ENCODE results near the gene DIMT1.

The DIMT1 gene

DNA sequence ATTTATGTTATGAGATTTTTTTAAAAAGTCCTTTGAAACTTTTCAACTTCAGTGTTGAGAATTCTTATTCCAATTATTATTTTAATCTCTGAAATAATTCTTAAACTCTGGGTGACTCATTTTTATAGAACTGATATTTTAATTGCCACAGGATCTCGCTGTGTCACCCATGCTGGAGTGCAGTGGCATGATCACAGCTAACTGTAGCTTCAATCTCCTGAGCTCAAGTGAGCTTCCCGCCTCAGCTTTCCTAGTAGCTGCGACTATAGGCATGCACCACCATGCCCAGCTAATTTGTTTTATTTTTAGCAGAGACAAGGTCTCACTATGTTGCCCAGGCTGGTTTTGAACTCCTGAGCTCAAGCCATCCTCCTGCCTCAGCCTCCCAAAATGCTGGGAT, 41.0 kb downstream of the DIMT1 start:
- DNase-seq: no peak

DNA sequence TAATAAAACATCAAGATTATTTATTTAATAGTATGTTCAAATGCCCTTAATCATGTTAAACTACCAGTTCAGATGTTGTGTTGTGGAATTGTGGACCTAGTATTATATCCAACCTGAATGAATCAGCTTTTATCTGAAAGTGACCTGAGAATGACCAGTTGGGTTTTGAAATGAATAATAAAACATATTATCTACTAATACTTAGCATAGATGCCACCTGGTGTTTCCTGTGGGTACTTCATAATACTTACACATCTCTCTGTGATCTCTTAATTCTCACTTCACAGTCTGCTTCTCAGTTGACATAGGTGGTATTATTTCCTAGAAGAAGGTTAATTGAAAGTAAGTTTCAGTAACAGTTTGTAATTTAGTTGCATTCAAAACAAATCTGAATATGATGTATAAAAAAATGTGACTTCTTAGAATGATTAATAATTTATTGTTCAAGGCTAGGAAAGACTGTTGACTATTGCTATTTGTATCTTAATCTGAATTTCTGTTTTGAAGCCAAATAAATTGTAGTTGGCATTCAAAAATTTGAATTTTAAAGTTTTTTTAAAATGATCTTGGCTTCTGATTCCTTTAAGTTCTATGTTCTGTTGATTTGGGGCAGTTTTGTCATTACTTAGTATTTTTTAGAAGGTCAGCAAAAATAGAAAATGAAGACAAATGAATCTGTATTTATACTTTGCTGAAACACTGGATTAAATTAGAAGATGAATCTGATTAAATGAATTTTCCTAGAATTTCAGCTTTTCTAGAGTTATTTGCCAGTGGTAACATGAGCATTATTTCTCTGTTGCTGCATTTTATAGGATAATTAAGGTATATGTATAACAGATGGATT, 49.5 kb downstream of the DIMT1 start:
- DNase-seq: no peak

DNA sequence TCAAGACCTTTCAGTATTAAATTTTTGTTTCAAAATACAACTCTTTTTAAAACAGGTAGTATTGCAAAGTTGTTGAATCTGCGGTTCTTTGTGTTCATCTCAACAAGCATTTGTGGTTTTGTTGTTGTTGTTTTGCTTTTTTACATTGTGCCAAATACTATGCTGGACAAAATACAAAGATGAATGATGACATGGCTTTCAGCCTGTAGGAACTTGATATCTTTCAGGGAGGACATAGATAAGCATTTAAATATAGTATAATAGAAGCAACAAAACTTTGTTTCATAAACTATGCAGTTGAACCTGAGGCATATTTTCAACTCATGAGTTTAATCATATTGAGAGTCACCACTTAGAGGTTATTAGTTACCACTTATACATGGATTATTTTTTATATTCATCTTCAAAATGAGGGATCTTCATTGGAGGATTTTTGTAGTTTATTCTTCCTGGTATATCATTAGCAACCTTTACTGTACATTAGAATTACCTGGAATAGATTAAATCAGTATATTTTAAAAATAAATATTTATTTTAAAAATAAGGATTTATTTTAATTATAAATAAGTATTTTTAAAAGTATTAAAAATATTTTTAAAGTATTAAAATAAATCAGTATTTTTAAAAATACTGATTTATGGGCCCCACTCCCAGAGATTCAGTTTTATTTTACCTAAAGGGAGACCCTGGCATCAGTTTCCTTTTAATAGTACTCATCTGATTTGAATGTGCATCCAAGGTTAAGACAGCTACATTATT, 54.8 kb downstream of the DIMT1 start:
- no peak for DNase-seq

DNA sequence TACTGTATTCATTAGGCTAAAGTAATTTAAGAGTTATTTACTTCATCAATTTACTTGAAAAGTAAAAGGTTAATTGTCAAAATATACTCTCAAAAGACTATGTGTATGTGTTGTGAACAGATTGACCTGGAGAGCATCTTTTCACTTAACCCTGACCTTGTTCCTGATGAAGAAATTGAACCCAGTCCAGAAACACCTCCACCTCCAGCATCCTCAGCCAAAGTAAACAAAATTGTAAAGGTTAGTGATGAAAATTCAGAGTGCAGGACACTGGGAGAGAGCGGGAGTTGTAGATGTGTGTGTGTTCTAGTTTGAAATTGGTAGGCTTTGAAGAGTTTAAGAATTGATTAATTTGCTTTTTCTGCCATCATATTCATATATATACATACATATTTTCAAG, 55.8 kb downstream of the DIMT1 start:
- DNase-seq: no peak

DNA sequence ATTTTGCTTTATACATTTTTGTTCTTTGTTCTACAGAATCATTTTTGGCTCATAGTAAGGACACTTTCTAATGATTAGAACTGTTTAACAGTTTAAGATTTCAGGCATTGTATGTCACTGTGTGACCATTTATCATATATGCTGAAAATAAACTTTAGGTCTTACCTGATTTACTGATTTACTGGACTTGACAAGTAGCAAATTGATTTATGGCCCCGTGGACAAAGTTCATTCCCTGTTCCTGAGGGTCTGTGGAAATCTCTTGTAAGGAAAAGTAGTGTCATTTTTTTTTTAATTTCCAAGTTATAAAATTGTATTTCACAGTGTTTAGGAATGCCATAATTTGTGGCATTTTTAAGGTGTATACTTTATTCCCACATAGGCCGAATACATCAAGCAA, 57.0 kb downstream of the DIMT1 start:
- no peak for DNase-seq

DNA sequence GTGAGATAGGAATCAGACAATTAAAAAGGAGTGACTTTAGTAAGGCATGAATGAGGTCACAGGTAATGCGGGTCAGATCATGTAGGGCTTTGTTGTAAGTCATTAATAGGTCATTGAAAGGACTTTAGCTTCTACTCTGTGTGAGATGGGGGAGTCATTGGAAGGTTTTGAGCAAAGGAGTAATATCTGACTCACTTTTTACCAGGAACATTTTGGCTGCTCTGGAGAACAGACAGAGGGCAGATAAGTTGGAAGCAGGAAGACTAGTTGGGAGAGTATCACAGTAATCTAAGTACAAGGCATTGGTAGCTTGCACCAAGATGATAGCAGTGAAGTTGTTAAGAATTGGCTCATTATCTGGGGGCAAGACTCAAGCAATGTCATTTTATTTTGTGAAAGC, 60.3 kb downstream of the DIMT1 start:
- DNase-seq: no peak

DNA sequence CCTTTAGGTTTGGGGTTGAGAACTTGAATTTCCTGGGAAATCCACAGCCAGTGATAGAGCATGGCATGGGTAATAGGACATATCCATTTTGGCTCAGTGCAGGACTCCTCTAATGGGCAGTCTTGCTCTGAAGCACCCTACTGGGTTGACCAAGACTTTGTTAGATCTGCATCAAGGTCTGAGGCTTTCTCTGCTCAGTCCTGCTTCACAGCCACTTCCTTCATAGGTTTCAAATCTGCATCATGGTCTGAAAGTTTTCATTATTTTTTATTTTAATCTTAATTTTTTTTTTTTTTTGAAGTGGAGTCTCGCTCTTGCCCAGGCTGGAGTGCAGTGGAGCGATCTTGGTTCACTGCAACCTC, 61.2 kb downstream of the DIMT1 start:
- DNase-seq: no peak

DNA sequence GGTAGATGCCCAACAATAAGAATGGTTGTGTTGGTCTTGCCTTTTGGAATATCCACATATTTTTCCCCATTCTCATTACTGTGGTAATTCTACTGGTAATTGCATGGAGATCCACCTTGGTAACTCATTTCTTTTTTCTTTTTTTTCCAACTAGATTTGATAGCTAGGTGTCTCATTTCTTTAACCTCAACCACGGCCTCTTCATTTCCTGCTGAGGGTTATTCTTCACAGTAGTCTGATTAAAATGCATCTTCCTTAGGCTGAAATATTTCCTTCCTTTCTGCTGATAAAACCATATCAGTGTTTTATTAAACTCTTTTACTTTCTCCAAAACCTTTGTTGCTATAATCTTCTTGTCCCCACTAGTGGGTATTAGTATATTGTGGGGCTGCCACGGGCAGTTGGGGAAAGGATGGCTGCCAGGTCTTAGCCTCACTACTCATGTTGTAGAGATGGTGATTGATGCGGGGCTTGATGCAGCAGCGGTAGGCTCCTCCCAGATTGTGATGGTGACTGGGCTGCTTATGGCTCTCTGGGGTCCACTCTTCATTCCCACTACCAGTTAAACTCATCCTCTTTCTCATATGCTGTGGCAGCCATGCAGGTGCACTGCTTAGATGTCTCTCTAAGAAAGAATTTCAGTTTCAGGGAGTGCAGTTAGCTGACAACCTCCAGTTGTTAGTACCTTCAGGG, 61.8 kb downstream of the DIMT1 start:
- no peak for DNase-seq

DNA sequence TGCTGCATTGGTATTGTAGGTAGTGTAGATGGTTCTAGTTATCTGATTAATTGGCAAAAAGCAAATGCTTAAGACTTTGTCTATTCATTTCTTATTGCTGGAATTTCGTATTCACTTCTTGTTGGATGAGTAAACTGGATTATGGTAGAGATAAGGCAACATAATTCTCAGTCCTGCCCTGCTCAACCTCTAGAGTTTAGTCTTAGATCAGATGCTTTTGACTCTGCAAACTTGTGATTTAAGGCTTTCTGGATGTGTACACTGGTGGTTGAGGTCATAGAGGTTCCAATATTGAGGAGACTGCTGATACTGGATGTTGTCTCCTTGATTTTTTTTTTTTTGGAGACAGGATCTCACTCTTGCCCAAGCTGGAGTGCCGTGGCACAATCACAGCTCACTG, 62.7 kb downstream of the DIMT1 start:
- DNase-seq: no peak

DNA sequence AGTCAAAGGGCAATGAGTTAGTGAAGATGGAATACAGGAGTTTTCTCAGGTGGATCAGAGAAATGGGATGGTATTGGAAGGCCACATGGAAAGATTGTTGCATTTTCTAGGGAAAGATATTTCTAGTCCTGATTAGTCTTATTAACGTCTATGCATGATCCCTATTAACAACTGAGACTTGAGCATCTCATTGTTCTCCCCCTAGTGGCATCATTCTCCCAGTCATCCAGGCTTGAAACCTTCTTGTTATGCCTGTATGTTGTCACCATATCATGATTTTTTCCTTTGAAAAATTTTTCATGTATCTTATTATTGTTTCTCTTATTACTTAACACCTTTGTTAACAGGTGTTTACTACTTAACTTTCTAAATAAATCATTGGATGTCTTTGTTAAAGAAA, 63.3 kb downstream of the DIMT1 start:
- DNase-seq: no peak
